ENCODE results near the gene ADAMTS14.

The ADAMTS14 gene

DNA sequence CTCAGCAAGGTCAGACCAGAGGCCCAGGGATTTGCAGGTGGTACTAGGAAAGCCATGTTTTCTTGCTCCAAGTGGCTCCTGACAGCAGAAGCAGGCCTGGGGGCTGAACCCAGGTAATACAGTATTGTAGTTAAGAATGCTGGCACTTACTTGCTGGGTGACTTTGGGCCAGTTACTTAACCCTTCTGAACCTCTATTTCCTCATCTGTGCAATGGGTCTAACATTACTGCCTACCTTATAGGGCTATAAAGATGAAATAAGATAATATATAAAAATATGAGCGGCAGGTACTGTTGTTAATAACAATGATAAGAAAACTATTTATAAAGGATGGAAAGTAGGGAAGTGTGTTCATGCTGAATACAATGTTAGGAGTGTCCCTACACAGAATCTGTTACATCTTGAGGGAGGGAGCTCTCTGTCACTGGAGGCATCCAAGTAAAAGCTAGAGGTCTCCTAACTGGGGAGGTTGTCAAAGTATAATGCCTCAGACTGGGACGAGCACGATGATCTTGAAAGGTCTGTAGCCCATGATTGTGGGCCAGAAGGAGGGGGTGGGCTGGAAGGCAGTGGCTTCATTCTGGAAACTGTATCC is 26.9 kb downstream of the ADAMTS14 start:
- DNase-seq = no peak

DNA sequence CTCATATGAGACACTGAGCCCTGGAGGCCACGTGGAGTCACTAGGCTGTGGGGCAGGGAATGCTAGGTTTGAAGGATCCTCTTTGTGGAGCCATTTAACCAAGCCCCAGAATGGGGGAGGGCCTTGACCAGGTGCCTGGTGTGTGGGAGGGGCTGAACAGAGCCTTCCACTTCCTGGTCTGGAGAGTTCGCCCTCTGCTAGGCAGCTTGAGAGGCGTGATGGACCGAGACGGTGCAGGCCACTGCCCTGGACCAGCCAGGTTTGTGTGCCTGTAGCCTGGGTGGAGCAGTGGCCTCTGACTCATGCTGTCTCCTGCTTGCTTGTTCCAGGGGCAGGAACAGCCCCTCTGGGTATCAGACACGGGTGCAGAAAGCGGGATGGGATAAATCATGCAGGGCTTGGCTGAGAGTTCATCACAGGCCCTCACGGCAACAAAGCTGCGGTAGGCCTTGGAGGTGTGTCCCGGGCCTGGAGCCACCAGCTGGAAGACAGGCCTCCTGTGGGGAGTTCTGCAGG is 27.4 kb downstream of the ADAMTS14 start:
- DNase-seq = no peak

DNA sequence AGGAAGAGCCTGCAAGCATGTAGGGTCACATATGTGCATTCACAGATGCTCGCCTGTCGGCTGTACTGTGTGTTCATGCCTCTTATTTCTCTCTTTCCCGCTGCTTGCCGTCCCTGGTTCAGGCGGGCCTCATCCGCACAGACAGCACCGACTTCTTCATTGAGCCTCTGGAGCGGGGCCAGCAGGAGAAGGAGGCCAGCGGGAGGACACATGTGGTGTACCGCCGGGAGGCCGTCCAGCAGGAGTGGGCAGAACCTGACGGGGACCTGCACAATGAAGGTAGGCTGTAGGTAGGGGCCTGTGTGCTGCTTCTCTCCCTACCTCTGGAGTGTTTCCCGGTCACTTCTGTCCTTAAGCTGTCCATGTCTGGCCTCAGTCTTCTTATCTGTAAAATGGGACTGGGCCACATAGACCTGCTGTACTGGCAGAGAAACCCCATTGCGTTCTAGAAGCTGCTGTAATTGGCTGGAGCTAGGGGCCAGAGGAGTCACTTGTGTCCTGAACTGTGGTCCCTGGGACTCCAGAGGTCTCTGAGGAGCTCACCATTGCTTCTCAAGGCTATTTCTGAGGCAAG is 30.0 kb downstream of the ADAMTS14 start:
- DNase-seq = no peak

DNA sequence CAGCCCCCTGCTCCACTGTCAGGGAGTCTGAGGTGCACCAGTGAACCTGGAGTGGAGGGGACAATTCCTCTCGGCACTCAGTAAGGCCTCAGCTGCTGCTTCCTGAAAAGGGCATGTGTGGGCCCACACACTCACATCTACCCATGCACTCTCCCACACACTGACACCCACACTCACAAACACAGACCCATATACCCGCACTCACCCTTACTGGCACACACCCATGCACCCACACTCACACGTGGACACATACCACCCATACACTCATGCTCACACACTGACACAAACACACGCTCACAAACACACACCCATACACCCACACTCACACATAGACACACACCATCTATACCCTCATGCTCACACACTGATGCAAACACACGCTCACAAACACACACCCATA is 31.9 kb downstream of the ADAMTS14 start:
- DNase-seq = no peak

- DNase-seq = no peak
Observed at GRCh38 chr10:70705121-70705861, 33.0 kb downstream of the ADAMTS14 start.

DNA sequence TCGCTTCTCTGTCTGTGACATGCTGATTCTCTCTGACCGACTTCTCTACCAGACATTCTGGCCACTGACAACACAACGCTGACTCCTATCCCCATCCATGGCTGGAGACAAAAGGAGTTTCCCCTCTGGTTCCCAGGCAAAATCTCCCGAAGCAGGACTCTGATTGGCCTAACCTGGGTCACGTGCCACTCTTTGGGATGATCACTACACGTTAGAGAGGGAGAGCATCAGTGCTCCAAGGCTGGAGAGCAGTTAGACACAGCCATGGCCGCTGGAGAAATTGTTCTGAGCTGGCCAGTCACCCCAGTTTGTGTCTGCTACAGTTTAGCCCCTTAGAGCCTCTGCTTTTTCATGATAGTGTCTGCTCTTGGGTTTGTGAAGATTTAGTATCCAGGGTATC is 38.9 kb downstream of the ADAMTS14 start:
- DNase-seq = no peak

DNA sequence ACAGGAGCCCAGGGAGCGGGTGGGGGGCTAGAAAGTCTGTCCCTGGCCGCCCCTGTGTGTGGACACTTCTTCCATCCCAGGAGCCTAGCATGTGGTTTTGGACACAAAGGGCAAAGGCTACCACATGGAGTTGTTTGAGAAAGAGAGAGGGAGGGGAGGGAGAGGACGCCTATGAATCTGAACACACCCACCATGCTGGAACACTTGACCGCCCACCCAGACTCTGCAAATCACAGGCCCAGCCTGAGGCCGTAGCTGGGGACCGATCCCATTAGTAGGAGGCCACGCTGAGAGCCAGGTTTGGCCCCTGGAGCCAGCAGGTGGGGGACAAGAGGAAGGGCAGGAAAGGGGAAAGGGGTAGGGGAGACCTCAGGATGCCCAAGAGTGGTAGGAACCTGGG is 39.6 kb downstream of the ADAMTS14 start:
- no peak for DNase-seq

DNA sequence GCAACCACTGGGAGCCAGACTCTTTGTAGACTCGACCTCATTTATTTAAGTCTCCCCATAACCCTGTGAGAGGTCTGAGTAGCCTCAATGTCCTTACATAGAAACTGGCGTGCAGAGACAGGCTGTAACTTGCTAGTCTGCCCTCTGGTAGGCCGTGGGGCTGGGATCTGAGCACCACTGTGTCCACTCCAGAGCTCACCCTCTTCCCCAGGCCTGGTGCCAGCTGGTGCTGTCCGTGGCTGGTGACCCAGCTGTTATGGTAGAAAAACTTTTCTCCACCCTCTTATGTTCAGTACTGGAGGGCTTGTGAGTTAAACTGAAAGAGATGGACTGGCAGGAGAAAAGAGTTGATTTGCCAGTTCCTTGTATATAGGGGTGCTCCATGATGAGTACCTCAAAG is 41.9 kb downstream of the ADAMTS14 start:
- no peak for DNase-seq

DNA sequence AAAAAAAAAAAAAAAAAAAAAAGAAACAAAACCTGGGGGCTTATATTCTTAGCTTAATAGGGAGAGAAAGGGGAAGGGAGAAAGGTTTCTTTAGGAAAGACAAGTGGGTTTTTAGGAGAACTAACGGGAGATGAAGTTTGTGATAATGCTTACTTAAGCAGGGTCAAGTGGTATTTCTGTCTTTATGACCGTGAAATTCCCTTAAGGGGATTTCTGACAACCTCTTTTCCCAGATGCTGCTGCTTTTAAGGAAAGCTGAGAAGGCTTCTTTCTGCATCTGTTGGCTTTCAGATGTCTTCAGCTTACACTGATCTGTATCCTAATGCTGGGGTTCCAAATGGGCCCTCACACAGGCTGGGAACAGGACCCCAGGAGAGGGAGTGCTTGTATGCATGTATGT is 42.6 kb downstream of the ADAMTS14 start:
- DNase-seq = no peak

DNA sequence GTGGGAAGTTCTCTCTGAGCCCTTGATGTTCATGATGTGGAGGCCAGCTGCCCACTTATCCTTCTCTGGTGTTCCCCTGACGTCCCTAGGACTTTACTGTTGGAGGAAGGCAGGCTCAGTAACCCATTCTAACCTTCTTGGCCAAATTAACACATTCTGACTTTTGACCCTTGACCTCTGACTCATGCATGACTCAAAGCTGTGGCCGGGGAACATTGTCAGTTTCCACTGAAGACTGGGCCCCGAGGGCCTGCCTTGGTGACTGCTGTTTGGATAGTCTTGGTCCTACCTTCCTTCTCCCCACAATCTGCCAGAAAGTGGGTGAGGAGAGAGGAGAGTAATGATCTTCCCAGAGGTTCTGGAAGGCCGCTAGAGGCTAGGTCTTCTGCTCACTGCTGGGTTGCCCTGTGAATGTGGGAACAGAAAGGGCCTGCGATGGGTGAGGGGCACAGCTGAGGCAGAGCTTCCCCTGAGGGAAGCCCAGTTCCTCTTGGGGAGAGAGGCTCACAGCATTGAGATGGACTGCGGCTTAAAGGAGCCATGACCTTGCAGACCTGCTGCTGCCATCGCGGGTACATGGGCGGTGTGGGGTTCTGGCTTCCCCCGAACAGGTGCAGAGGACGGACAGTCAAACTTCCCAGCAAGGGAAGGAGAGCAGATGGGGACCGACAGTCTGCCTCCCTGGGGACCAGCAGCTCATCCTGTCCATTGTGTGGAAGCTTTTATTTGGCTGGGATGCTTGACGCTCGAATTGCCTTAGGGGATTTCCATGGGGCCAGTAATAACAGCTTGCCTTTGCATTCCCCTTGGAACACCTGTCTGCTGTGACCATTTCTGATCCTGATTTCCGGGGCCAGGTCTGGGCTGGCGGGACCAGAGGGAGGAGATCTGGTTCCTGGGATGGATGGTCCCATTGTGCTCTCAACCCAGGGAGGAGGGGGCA is 43.8 kb downstream of the ADAMTS14 start:
- DNase-seq = no peak

DNA sequence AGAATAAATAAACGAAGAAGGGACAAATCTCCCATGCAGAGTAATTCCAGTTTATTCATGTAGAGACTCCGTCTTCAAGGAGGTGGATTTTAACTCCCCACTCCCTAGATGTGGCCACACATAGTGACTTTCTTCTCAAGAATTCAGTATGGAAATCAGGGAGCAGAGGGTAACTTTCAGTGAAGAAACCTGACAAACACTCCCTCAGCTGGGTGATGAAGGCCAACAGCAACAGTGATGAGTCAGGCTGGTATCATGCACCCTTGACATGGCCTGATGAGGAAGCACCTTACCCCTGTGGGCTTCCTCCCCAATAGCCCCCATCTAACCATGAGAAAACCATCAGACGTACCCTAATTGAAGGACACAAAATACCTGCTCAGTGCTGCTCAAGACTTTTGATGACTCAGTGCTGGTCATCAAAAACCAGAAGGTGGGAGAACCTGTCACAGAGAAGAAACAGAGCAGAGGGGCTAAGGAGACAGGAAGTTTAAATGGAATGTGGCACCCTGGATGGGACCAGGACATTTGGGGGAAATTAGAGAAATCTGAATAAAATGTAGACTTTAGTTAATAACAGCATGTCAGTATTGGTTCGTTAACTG is 50.6 kb downstream of the ADAMTS14 start:
- DNase-seq = no peak

DNA sequence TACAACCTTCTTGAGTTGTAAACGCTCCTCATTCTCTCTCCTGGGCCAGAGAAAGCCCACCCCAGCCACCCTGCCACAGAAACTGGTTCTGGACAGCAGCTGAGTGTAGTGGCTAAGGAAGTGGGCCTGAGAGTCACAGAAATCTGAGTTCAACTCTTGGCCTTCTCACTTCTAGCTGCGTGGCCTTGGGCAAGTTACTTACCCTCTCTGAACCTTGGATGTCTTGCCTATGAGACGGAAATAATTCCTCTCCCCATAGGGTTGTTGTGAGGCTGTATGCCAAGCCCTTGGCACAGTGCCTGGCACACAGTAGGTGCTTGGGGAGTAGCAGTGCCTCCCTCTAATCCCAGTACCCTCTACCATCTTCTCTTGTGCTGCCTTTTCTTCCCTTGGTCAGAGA is 51.5 kb downstream of the ADAMTS14 start:
- DNase-seq = no peak

GRCh38 chr10:70726909-70727495 is 54.7 kb downstream of the ADAMTS14 start:
- no peak for DNase-seq

DNA sequence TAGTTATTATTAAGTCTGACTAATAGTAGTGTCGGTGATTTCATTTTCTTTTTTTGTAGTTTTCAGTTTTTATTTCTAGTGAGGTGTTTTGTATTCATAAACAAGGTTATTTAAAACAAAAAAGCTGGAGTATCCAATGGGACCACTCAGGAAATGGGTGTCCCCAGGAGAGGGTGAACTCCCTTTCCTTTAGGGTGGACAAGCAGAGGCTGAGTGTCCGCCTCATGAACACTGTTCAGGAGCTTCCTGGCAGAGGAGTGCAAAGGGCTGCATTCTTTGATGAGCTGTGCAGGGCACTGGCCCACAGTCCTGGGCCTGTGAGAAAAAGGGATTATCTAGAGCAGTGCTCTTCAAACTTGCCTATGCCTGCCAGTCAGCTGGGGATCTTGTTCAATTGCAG is 56.0 kb downstream of the ADAMTS14 start:
- DNase-seq = no peak

- no peak for DNase-seq
Observed at GRCh38 chr10:70729763-70730357, 57.6 kb downstream of the ADAMTS14 start.

GRCh38 chr10:70730955-70731354 is 58.6 kb downstream of the ADAMTS14 start:
- no peak for DNase-seq

DNA sequence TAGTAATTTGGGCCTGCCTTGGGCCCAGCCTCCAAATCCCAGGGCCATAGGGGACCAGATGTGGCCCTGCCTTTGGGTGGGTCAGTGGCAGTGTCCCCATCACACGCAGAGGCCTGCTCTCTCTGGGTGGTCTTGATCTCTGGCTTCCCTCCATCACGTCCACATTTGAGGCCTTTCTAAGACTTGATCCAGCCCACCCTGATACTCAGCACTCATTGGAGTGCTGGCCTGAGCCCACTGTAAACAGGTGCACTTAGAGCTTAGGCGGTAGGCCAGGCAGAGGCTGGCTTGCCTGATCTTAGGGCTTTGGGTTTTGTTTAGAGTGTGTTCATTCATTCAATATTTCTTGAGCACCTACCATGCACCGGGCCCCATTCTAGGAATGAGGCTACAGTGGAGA is 60.3 kb downstream of the ADAMTS14 start:
- DNase-seq = no peak

DNA sequence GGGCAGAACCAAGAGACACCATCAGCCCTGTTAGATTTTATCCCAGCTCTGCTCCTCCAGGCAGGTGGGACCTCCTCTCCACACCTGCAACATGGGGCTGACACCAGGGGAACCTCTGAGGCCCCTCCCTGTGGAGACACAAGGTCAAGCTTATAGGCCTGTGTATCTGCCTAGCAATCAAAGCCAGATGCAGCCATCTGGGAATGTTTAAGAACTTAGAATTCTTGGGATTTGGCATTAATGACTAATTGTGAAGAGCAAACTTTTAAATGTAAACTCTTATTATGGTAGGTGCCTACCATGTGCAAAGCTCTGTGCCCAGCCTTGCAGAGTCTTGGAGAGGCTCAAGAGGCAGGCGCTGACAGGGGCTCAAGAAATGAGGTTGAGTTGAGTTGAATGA is 60.7 kb downstream of the ADAMTS14 start:
- no peak for DNase-seq

- no peak for DNase-seq
Observed at GRCh38 chr10:70735161-70735560, 62.9 kb downstream of the ADAMTS14 start.

- no peak for DNase-seq
Observed at GRCh38 chr10:70736525-70736924, 64.2 kb downstream of the ADAMTS14 start.

DNA sequence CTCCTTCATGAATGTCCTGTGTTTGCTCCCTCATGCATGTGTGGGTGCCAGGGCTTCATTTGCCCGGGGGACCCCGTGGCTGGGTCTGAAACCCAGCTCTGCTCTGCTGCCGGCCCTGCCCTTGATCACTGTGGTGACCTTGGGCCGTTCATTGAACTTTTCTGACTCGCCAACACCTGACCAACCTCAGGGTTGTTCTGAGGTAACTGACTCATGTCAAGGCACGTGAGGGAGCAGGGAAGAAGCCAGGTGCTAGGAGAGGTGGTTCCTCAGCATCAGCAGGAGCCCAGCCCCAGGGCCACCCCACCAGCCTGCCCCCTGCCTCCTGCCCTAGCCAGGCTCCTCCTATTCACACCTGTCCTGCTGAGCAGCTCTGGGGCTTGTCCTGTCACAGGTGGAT is 64.9 kb downstream of the ADAMTS14 start:
- DNase-seq = no peak

All from activated CD4-positive, CD25-positive, alpha-beta regulatory T cell treated with anti-CD3 and anti-CD28 coated beads, Interleukin-2, amount 50 U/mL, for 72 hours (primary cell).